SKM-1 treated with dmso at 0.1 percent for 144 hours (cell line): ENCODE results near the gene AK1.
"Not testable (repeated sequence)": the region's sequence is repeated elsewhere in the genome, so short reads cannot be mapped to it uniquely, and the experiment has no call there.

Experiments used
- DNase-seq: peaks from one replicate; lab custom pipeline; 2025; ENCODE audit not compliant: unreplicated experiment; lab: John Stamatoyannopoulos, UW

AK1 gene

GRCh38 chr9:127884976-127885490, 7.6 kb upstream of the AK1 start:
- no peak for DNase-seq

- DNase-seq = no peak
Observed at GRCh38 chr9:127884427-127884911, 7.0 kb upstream of the AK1 start.

- DNase-seq = no peak
Observed at GRCh38 chr9:127883959-127884358, 6.5 kb upstream of the AK1 start.

GRCh38 chr9:127881715-127882114, 4.2 kb upstream of the AK1 start:
- not testable (repeated sequence) for DNase-seq

GRCh38 chr9:127880143-127880542, 2.7 kb upstream of the AK1 start:
- DNase-seq = no peak

- DNase-seq = no peak
Observed at GRCh38 chr9:127878652-127879390, 1.3 kb upstream of the AK1 start.

GRCh38 chr9:127878001-127878651, 651 bp upstream of the AK1 start:
- no peak for DNase-seq

GRCh38 chr9:127876764-127877562, 512 bp downstream of the AK1 start:
- DNase-seq = no peak

- DNase-seq = no peak
Observed at GRCh38 chr9:127876026-127876763, 1.3 kb downstream of the AK1 start.

- no peak for DNase-seq
Observed at GRCh38 chr9:127875306-127875966, 2.0 kb downstream of the AK1 start.

- no peak for DNase-seq
Observed at GRCh38 chr9:127874301-127875221, 2.9 kb downstream of the AK1 start.

- DNase-seq = no peak
Observed at GRCh38 chr9:127873886-127874285, 3.6 kb downstream of the AK1 start.

- DNase-seq = no peak
Observed at GRCh38 chr9:127873223-127873691, 4.2 kb downstream of the AK1 start.

GRCh38 chr9:127872369-127873222, 4.9 kb downstream of the AK1 start:
- DNase-seq = no peak

- DNase-seq = no peak
Observed at GRCh38 chr9:127871531-127871930, 5.9 kb downstream of the AK1 start.

- DNase-seq = no peak
Observed at GRCh38 chr9:127870887-127871286, 6.6 kb downstream of the AK1 start.

- not testable (repeated sequence) for DNase-seq
Observed at GRCh38 chr9:127870153-127870491, 7.4 kb downstream of the AK1 start.
